GM21515 (cell line): ENCODE data around the gene ODC1.
"Not testable (repeated sequence)": the region's sequence is repeated elsewhere in the genome, so short reads cannot be mapped to it uniquely, and the experiment has no call there.

ENCODE experiments used
- ATAC-seq: cut with Tn5 transposase; IDR thresholded peaks from one replicate; pipeline ENCODE4 v1.9.1; 2021; ENCODE audit not compliant: unreplicated experiment

The ODC1 gene

DNA sequence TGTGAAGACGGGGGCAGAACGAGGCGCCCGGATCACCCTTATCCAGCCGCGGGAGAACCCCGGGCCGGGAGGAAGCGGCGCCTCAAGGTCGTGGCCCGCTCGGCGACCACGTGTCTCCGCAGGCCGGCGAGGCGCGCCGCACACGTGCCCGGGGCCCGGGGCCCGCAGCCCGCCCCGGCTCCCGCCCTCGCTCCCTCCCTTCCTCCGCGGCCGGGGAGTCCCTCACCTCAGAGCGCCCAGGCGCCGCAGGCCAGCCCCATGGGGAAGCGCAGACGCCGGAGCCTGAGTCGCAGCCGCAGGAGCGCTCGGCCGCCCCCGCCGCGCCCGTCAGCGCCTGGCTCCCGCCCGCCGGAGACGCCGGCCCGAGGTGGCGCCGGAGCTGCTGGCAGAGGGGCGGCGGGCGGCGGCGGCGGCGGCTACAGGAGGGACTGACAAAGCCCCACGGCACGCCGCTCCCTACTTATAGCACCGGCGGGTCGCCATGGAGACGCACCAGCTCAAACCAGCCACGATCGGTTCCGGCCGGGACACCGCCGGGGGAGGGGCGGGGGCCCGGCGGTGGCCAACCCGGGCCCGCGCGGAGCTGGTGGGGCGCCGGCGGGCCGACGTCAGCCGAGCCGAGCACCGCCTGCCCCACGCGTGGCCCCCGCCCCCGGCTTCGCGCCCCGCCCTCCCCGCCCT lies at the start of gene ODC1:
TSS of gene ODC1 (minus strand) at position 433 of the 681 bp plus-strand sequence. CDS start 3,295 bp downstream, outside the sequence.
- ATAC-seq, result peak; percentile 56

DNA sequence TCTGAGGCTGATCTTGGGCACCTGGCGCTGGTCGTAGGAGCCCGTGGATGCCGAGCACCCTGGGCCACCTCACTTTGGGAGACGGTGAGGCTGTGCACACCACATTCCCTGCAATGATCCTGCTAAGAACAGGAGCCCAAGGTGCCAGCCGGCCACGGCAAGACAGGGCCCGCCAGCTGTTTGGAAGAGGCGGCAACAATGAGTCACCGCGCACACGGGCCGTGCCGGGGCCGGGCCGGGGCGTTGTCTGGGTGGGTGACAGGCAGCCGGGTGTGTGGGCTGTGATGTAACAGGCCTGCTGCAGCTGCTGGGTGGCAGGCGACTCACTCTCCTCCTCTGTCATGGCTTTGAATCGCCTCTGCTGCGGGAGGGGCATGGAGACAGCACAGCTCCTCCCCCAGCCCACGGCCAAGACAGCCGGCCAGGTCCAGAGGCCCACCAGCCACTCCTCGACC lies 49.7 kb upstream of the ODC1 start:
- ATAC-seq, result no peak

DNA sequence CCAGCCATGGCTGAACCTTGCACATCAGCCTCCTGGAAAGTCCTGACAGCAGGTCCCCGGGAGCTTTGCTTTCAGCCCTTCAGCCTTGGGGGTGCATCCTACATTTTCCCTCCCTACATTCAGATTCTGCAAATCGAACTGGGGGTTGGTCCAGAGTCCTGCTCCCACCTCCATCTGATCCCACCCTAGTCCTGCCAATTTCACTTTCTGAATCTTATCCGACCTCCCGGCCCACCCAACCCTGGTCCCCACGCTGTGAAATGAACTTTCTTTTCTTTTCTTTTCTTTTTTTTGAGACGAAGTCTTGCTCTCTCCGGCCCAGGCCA lies 47.8 kb upstream of the ODC1 start:
- no peak for ATAC-seq

DNA sequence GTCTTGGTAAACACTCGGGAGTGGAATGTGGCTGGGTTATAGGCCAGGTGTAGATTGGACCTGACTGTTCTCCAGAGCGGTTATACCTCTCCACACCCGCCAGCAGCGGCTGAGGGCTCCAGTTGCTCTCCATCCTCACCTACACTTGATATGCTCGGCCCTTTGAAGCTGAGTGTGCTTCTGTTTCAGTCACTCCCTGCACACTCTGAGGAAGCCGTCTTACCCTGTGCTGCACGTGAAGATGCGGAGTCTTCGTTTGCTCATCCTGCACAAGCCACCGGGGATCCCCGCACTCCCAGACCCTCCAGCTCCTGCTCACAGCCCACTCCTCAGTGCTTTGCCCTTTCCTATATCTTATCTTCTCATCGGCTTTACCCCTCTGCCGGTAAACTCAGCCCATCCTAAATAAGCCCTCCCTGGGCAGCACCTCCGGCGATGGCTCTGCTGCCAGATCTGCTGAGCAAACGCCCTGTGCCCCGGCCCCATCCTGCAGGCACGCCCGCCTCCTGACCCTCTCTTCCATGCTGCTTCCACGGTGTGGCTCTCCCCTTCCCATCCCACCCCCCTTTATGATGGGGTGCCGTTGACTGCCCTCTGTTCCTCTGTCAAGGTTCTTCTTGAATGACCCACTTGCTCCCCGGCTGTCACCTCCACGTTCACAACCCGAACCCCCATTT lies 47.3 kb upstream of the ODC1 start:
- ATAC-seq, result no peak

DNA sequence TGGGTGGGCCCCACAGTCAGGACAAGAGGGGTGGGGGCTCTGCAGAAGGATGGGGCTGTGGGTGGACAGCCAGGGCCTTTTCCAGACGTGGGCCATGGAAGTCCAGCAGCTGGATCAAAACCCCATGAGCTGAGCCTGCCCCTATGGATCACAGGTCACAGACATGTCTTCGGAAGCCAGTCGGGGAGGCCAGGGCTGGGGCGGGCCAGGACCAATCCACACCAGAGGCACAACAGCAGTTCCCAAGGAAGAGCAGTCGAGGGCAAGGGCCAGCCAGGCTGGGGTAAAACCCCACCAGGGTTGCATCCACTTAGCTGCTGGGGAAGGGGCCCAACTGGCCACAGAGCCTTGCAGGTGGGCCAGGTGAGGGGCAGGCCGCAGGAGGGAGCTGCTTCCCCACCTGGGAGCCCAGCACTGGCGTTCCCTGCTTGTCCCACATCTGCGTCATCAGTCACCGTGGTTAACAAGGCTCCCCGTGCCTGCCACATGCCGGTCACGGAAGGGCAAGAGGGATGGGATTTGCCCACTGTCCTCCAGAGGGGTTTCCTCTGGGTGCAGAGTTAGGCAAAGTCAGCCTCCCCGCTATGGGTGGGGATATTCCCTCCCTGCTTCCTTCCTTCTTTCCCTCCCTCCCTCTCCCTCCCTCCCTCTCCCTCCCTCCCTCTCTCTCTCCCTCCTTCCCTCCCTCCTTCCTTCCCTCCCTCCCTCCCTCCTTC lies 46.4 kb upstream of the ODC1 start:
- ATAC-seq, result no peak

DNA sequence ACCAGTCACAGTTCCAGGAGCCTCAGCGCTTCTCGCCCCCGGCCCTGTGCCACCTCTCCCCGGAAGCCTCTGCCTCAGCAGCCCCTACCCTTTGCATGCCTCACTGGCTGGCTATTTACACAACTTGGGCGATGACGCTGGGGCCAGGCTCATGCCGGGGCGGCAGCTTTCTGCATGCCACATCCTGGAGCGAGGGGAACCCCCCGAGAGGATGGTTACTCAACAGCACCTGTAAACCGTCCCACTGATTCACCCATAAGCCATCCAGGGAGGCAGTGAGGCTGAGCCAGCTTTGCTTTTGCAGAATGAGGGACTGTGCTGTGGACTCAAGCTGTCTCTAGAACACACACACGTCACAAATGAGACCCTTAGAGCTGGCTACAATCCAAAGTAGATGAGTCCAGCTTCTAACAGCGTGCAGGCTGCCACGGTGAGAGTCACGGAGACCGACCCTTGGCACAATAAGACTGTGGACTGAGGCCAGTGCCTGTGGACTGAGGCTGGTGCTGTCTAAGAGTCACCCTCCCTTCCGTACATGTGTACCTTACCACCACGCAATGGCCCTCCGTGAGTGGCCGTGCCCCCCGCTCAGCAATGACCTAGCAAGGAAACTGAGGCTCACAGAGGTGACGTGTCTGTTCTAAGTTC lies 45.6 kb upstream of the ODC1 start:
- ATAC-seq, result peak; percentile 69

DNA sequence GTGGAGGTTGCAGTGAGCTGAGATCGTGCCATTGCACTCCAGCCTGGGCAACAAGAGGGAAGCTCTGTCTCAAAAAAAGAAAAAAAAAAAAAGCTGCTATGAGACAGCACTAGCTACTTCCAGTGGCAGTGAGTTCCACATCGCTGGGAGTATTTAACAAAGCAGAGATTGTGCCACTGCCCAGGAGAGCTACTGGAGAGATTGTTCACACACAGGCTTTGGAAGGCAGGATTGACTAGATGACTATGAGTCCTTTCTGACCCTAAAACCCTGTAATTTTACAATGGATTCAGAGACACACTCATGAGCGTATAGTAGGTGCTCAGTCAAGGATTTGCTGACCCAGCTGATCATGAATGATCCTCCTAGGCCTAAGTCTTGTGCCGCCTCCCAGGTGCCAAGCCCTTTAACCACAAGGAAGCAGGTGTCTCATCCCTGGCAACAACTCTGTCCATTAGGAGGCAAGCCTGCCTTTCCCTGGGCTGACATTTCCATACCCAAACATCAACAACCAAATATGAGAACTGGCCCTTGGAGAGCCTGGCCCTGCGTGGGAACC lies 45.0 kb upstream of the ODC1 start:
- ATAC-seq, result peak; percentile 13

DNA sequence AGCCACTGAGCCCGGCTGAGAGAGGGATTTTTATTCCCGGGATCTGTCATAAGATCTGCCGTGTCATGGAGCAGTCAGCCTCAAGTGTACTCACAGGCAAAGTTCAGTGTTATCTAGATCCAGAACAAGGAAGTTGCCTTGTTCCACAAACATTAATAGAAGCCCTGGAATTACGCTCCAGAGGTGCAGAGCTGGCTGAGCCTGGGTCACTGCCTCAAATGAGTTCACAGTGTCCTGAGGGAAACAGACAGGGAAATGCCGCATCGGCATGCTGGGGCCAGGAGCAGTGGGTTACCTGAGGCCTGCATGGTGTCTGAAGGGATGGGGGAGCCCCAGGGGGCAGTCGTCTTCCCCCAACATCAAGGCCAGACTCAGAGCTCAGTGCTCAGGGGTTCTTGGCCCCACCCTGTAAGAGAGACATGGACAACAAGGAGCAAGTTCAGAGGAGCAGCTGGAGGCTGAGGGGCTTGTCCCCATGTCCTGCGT lies 42.7 kb upstream of the ODC1 start:
- no peak for ATAC-seq

DNA sequence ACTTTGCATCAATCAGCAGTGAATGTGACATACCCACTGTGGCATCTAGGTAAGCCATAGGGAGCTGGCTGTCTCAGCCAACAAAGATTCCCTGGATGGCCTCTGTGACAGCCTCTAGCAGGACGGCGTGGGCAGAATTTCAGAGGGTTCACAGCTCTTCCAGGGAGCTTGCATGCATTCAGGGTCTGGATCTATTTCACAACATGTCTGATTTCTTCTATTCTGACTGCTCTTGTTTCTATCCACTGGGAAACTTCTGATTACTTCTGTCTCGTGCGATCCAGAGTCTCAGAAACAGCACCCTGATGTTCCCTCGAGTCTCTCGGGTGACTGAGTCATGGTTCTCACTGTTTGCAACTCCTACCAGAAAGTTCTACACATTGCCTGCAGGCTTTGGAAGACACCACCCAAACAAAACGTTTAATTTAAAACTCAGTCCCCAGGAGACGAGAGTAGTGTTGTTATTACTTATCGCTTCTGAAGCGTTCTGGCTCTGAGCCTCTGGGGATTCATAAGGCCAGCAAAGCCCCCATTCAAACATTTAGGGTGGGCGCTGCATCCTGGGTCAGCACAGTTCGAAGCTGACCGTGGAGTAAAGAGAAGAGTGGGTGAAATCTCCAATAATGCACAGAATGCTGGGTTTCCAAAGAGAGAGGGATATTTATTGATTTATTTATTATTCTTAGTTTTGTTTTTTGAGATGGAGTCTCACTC lies 41.9 kb upstream of the ODC1 start:
- no peak for ATAC-seq

DNA sequence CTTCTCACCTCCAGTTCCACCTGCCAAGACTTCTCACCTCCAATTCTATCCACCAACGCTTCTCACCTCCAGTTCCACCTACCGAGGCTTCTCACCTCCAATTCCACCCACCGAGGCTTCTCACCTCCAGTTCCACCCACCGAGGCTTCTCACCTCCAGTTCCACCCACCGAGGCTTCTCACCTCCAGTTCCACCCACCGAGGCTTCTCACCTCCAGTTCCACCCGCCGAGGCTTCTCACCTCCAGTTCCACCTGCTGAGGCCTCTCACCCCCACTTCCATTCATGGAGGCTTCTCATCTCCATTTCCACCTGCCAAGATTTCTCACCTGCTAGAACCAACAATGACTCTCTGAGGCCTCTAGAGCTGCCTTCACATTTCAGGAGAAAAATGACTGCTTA lies 40.0 kb upstream of the ODC1 start:
- not testable (repeated sequence) for ATAC-seq

DNA sequence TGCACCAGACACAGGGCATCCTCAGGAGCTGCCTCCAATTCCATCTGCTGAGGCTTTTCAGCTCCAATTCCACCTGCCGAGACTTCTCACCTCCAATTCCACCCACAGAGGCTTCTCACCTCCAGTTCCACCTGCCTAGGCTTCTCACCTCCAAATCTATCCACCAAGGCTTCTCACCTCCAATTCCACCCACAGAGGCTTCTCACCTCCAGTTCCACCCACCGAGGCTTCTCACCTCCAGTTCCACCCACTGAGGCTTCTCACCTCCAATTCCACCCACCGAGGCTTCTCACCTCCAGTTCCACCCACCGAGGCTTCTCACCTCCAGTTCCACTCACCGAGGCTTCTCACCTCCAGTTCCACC lies 39.6 kb upstream of the ODC1 start:
- not testable (repeated sequence) for ATAC-seq

DNA sequence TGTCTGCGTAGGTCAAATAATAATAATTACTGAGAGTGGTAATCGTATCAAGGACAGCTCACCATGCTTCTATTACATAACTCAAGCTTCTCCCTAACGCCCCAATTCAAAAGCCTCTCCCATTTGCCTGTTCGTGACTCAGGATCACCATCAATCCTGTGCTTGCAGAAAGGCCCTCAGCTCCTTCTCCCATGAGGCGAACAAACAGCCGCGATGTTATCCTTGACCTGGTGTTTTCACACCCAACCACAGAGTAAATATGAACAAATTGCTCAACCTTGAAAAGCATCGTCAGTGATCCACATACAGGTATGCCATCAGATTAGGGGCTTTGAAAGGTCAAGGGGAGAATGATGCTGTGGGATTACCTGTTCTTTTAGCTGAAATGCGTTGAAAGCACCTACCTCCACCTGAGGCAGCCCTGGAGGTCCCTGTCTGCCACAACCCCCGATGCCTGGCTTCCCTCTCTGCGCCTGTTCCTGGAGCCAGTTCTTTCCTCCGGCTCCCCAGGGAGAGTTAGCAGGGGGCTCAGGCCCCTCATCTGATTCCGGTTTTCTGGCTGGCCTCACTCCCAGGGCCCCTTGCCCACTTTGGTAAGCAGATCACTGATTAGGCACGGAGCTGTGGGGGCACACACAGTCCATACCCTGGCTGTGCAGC lies 39.1 kb upstream of the ODC1 start:
- no peak for ATAC-seq

DNA sequence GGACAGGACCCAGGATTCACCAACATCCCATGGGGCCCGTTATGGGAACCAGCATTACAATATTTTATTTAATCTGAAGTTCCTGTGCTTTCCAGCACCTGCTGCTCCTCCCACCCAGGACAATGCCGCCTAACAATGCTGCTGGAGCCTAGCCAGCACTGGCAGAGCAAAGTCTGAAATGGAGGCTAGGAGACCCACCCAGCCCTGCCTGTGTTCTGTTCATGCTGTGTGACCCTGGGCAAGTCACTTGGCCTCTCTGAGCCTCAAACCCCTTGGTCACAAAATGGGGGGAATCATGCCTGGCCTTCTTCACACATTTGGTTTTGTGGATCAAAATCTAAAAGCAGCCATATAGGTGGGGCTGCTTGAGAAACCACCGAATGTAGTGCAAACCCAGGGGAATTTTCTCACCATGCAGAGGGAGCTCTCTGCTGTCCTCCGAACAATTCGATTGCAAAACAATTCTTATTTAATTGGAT lies 38.5 kb upstream of the ODC1 start:
- ATAC-seq, result no peak

DNA sequence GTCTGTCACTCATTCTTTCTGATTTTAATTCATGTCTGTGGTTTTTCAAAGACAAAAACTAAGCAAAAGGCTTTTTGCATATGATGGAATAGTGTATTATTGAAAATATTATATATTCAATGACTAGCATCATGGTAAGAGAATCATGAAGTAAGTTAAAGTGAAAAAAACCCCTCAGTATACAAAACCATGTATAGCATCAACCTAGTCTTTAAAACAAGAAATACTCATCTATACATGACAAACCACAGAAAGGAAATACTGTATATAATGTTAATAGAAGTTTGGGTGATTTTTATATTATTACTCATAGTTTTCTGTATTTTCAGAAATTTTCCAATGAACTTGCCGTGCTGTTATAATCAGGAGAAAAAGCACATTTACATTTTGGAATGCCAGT lies 38.0 kb upstream of the ODC1 start:
- ATAC-seq, result no peak

DNA sequence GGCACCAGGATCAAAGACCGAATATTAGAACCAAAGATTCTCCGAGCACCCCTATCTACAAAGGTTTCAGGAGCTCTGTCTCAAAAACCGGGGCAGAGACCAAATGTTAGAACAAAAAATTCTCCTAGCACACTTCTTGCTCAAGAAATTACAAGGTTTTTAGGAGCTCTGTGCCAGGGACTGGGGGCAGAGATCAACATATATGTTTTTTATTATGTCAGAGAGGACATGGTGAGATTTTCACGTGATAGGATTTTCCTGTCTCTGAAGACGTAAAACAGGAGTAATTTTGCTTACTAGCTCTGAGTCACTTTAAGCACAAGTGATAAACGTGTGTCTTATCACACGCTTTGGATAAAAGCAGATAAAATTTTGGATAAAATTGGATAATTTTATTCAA lies 34.8 kb upstream of the ODC1 start:
- no peak for ATAC-seq

DNA sequence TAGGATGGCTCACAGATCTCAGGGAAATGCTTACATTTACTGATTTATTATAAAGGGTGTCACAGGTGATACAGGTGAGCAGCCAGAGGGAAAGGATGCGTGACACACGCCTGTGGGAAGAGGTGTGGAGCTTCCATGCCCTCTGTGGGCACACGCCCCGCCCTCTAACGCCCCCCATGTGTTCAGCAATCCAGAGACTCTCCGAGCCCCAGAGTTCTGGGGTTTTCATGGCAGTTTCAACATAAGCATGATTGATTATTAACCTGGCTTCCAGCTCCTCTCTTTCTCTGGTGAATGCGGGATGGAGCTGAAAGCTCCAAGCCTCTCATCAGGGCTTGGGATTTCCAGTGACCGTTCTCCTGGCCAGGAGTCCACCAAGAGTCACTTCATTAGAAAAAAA lies 34.3 kb upstream of the ODC1 start:
- no peak for ATAC-seq

DNA sequence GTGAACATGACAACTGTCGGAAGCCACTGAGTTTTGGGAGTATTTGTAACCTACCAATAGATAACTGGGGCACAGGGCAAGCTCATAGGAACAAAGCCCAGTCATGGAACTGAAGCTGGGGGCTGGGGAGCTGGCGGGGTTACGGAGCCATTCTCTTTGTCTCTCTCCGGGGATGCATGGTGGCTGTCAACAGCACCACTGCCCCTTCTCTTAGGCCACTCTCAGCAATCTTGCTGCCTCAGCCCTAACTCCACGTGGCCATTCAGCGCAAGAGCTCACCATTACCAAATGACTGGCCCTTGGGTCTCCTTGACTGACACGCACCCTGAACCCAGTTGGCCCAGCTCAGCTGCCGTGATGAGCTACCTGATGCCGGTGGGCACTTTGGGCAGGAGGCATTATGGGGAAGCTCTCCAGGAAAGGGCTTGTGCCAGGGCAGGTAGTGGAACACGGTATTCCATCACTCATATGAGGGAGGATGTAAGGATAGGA lies 33.6 kb upstream of the ODC1 start:
- no peak for ATAC-seq

DNA sequence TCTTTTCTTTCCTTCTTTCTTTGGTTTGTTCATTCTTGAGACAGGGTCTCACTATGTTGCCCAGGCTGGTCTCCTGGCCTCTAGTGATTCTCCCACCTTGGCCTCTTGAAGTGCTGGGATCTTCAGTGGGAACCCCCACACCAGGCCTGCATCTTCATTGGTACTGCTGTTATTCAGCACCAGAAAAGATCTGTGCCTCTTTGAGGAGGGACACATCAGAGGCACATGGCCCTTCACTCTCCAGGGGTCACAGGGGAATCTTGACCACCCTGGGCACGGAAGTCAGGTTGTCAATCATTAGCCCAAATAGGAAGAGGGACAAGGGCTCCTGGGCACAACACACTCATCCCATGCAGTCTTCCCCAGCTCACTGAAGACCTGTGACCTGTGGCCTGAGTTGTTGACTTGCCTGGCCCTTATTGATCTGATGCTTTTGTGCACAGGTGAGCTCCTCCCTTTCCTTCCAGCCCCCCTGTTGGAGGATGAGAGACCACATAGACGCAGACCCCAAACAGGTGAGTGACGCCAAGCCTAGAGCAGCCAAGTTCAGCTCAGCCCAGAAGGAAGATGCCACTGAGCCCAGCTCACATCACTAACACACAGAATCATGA lies 33.0 kb upstream of the ODC1 start:
- ATAC-seq, result no peak

DNA sequence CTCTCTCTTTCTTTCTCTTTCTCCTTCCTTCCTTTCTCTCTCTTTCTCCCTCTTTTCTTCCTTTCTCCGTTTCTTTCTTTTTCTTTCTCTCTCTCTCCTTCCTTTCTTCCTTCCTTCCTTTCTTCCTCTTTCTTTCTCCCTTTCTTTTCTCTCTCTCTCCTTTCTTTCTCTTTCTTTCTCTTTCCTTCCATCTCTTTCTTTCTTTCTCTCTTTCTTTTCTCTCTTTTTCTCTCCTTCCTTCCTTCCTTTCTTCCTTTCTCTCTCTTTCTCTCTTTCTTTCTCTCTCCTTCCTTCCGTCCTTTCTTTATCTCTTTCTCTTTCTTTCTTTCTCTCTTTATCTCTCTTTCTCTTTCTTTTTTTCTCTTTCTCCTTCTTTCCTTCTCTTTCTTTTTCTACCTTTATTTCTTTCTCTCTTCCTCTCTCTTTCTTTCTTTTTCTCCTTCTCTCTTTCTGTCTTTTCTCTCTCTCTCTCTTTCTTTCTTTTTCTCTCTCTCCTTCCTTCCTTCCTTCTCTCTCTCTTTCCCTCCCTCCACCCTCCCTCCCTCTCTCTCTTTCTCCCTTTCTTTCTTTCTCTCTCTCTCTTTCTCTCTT lies 32.3 kb upstream of the ODC1 start:
- no peak for ATAC-seq
